Measurements from ENCODE around the gene EDEM2. TPM values are rescaled to one million over a fixed set of nuclear protein-coding genes. Genes with fewer than 3 reads are reported as not detected.
A peak's percentile ranks its signal among the peaks of the same experiment; 100 is the strongest.

EDEM2 gene
- polyA plus RNA-seq, 2 of the 4 experiments (the other 2 are of a cell fraction) = 41.6 to 51.2 TPM

DNA sequence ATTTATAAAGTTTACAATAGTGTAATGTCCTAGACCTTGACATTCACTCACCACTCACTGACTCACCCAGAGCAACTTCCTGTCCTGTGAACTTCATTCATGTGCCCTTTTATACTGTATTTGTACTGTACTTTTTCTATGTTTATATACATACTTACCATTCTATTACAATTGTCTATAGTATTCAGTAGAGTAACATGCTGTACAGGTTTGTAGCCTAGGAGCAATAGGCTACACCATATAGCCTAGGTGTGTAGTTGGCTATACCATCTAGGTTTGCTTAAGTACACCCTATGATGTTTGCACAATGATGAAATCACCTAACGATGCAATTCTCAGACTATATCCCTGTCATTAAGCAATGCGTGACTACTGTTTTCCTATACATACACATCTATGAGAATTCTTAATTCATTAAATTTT lies 17.5 kb downstream of the EDEM2 start:
- Histone ChIP-seq H3K27ac (peak overlapping the region; percentile 52 to 70), H3K4me2 (peak overlapping the region; percentile 56), H3K9me3 (no peaks in the 10 kb centered on the region), H3K4me1 (peaks cover 28% of the 10 kb centered on the region), H3K4me3 (no peak overlapping the region)
- ATAC-seq = peak in 1 of 2 experiments; percentile 78; a peak in 3 of 6 replicates
- peak in 1 of 2 experiments; percentile 56 for DNase-seq (ENCODE audit: low read depth in 1 of 2, low spot score in 1 of 2)
- no peak for FAIRE-seq
- POLR2A ChIA-PET = no interaction called here
- TF ChIP-seq, protein P1, sequence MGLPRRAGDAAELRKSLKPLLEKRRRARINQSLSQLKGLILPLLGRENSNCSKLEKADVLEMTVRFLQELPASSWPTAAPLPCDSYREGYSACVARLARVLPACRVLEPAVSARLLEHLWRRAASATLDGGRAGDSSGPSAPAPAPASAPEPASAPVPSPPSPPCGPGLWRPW (IDR thresholded peaks at IDR 0.05) = peak; percentile 61; the same call in 1 of the 2 replicates
- TF ChIP-seq FOSL2 (IDR thresholded peaks at IDR 0.05) = no peak
- TF ChIP-seq FOSL2 (CRISPR knock-in tag; IDR thresholded peaks at IDR 0.05) = peak; percentile 58
- TF ChIP-seq CEBPB (IDR thresholded peaks at IDR 0.05) = peak; percentile 73 to 86; a peak in 3 of 4 replicates
- TF ChIP-seq POLR2A (IDR thresholded peaks at IDR 0.05; ENCODE audit: low read length) = no peak
- TF ChIP-seq JUNB (IDR thresholded peaks at IDR 0.05) = 0 out of 2 replicates have a peak, but pooled peaks have one; percentile 36
- CTCF ChIA-PET = interaction anchor here (1.1 to 2.2 kb wide), 3 partner anchors 17 to 135 kb away, joined by 3 to 10 read pairs (median 3); partner anchors contain the start of gene EDEM2
- 22% methylated on average over 2 of the region's 2 CpGs for WGBS (ENCODE audit: missing lambda C conversion rate)

DNA sequence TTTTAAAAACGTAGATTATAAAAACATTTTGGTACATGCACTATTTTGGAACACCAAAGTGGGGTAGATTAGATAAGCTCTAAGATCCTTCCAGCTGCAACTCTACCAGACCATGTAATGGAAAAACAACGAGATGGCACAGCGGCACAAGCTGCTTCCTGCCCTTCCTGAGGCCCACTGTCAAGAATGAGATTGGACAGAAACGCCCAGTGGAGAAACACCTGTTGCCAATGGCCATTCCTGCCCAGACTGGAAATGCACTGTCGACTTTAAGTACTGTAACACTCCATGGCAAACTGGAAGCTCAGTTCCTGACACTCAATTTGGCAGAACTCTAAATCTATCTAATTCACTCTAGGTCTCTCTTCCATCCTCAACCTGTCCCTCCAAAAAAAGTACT lies 21.4 kb downstream of the EDEM2 start:
- POLR2A ChIA-PET = no interaction called here
- DNase-seq (ENCODE audit: low read depth in 1 of 2, low spot score in 1 of 2) = no peak
- WGBS (ENCODE audit: missing lambda C conversion rate) = 89% methylated on average over 5 of the region's 5 CpGs
- H3K9me3 ChIP-seq = no peaks in the 10 kb centered on the region
- ATAC-seq = no peak
- H3K27ac ChIP-seq = no peak overlapping the region
- peaks cover 16% of the 10 kb centered on the region for H3K4me1 ChIP-seq
- CTCF ChIA-PET = interaction anchor here (0.6 to 1.3 kb wide), 2 partner anchors 30 to 32 kb away, joined by 4 to 5 read pairs; no protein-coding TSS in a partner anchor
- TF ChIP-seq HDAC2 (IDR thresholded peaks at IDR 0.05) = no peak
- TF ChIP-seq, protein P2, sequence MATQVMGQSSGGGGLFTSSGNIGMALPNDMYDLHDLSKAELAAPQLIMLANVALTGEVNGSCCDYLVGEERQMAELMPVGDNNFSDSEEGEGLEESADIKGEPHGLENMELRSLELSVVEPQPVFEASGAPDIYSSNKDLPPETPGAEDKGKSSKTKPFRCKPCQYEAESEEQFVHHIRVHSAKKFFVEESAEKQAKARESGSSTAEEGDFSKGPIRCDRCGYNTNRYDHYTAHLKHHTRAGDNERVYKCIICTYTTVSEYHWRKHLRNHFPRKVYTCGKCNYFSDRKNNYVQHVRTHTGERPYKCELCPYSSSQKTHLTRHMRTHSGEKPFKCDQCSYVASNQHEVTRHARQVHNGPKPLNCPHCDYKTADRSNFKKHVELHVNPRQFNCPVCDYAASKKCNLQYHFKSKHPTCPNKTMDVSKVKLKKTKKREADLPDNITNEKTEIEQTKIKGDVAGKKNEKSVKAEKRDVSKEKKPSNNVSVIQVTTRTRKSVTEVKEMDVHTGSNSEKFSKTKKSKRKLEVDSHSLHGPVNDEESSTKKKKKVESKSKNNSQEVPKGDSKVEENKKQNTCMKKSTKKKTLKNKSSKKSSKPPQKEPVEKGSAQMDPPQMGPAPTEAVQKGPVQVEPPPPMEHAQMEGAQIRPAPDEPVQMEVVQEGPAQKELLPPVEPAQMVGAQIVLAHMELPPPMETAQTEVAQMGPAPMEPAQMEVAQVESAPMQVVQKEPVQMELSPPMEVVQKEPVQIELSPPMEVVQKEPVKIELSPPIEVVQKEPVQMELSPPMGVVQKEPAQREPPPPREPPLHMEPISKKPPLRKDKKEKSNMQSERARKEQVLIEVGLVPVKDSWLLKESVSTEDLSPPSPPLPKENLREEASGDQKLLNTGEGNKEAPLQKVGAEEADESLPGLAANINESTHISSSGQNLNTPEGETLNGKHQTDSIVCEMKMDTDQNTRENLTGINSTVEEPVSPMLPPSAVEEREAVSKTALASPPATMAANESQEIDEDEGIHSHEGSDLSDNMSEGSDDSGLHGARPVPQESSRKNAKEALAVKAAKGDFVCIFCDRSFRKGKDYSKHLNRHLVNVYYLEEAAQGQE (IDR thresholded peaks at IDR 0.05) = no peak
- no peak for TF ChIP-seq RCOR1 (IDR thresholded peaks at IDR 0.05; ENCODE audit: low read depth, low read length)
- TF ChIP-seq BHLHE40 (IDR thresholded peaks at IDR 0.05; ENCODE audit: low read depth, low read length) = no peak
- no peak for TF ChIP-seq RFX5 (IDR thresholded peaks at IDR 0.05)
- no peak for TF ChIP-seq ZC3H11A (IDR thresholded peaks at IDR 0.05)
- no peak for TF ChIP-seq SREBF2 (IDR thresholded peaks at IDR 0.05)
- no peak for TF ChIP-seq ZNF302 (CRISPR knock-in tag; IDR thresholded peaks at IDR 0.05)
- no peak for TF ChIP-seq TFCP2L1 (CRISPR knock-in tag; IDR thresholded peaks at IDR 0.05)
- no peak for TF ChIP-seq EHF (CRISPR knock-in tag; IDR thresholded peaks at IDR 0.05)
- TF ChIP-seq MAFK (IDR thresholded peaks at IDR 0.05; ENCODE audit: partially characterized antibody) = no peak
- TF ChIP-seq KDM5A (IDR thresholded peaks at IDR 0.05) = no peak
- no peak for TF ChIP-seq POLR2AphosphoS2 (conservative IDR thresholded peaks at IDR 0.05; ENCODE audit: low read length)
- no peak for TF ChIP-seq MYC (IDR thresholded peaks at IDR 0.05; ENCODE audit: borderline replicate concordance, low read length)
- TF ChIP-seq NR3C1 (IDR thresholded peaks at IDR 0.05) = no peak
- no peak for TF ChIP-seq CHD2 (IDR thresholded peaks at IDR 0.05; ENCODE audit: low read length, partially characterized antibody)
- no peak overlapping the region for H3K4me2 ChIP-seq
- H3K4me3 ChIP-seq = no peak overlapping the region
- no peak for FAIRE-seq

DNA sequence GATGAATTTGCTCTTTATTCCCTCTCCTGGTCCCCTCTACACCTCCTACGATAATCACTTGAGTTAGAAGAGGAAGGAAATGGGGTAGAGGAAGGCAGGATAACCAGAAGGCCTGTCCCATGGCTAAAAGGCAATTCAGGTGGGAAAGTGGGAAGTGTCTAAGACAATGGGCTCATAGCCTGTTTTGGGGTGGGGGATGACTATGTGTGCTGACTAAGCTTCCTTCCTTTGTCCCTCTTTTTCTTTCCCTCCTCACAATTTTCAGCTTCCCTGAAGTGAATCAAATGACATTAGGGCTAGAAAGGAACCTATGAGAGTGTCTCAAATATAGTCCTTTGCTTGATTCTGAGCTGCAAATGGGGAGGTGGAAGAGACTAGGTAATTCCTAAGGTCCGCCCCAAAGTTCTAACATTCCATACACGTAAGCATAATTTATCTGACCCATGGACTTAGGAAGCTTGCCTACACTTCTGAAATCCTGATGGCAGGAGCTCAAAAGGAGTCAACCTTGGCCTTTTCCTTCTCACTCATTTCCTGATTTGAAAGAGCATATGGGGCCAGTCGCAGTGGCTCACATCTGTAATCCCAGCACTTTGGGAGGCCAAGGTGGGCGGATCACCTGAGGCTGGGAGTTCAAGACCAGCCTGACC lies 24.3 kb downstream of the EDEM2 start:
- FAIRE-seq = no peak
- POLR2A ChIA-PET = no interaction called here

More for the DNA sequence above, 24.3 kb downstream of the EDEM2 start:
- CTCF ChIA-PET = interaction anchor here (0.9 to 2.4 kb wide), 10 partner anchors 13 to 249 kb away, joined by 3 to 20 read pairs (median 3); partner anchors contain the start of gene TRPC4AP
- H3K9me3 ChIP-seq = no peaks in the 10 kb centered on the region
- no peak overlapping the region for H3K4me3 ChIP-seq
- TF ChIP-seq MAFK (IDR thresholded peaks at IDR 0.05; ENCODE audit: partially characterized antibody) = no peak
- TF ChIP-seq ZC3H11A (IDR thresholded peaks at IDR 0.05) = no peak
- H3K4me1 ChIP-seq = no peaks in the 10 kb centered on the region
- DNase-seq (ENCODE audit: low read depth in 1 of 2, low spot score in 1 of 2) = no peak
- H3K27ac ChIP-seq = no peak overlapping the region
- 94% methylated on average over 5 of the region's 5 CpGs for WGBS (ENCODE audit: missing lambda C conversion rate)
- H3K4me2 ChIP-seq = no peak overlapping the region
- ATAC-seq = no peak
